GM12873 (cell line): ENCODE data around the gene KLF16.

Experiments
- TF ChIP-seq, protein P1 (sequence below): IDR thresholded peaks from 2 replicates; pipeline ENCODE4 v1.5.1; 2012; ENCODE audit warnings: low read depth, mild to moderate bottlenecking, moderate library complexity, low read length, control low read depth; ENCODE audit not compliant: insufficient read depth; ENCODE audit errors: missing control alignments

The KLF16 gene

GRCh38 chr19:1844513-1845124 lies 18.8 kb downstream of the KLF16 start:
- TF ChIP-seq, protein P1, sequence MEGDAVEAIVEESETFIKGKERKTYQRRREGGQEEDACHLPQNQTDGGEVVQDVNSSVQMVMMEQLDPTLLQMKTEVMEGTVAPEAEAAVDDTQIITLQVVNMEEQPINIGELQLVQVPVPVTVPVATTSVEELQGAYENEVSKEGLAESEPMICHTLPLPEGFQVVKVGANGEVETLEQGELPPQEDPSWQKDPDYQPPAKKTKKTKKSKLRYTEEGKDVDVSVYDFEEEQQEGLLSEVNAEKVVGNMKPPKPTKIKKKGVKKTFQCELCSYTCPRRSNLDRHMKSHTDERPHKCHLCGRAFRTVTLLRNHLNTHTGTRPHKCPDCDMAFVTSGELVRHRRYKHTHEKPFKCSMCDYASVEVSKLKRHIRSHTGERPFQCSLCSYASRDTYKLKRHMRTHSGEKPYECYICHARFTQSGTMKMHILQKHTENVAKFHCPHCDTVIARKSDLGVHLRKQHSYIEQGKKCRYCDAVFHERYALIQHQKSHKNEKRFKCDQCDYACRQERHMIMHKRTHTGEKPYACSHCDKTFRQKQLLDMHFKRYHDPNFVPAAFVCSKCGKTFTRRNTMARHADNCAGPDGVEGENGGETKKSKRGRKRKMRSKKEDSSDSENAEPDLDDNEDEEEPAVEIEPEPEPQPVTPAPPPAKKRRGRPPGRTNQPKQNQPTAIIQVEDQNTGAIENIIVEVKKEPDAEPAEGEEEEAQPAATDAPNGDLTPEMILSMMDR = no peak

GRCh38 chr19:1843646-1844394 lies 19.6 kb downstream of the KLF16 start:
- TF ChIP-seq, protein P1 = no peak

- TF ChIP-seq, protein P1 = no peak
Measured at GRCh38 chr19:1843116-1843515, 20.3 kb downstream of the KLF16 start.

DNA sequence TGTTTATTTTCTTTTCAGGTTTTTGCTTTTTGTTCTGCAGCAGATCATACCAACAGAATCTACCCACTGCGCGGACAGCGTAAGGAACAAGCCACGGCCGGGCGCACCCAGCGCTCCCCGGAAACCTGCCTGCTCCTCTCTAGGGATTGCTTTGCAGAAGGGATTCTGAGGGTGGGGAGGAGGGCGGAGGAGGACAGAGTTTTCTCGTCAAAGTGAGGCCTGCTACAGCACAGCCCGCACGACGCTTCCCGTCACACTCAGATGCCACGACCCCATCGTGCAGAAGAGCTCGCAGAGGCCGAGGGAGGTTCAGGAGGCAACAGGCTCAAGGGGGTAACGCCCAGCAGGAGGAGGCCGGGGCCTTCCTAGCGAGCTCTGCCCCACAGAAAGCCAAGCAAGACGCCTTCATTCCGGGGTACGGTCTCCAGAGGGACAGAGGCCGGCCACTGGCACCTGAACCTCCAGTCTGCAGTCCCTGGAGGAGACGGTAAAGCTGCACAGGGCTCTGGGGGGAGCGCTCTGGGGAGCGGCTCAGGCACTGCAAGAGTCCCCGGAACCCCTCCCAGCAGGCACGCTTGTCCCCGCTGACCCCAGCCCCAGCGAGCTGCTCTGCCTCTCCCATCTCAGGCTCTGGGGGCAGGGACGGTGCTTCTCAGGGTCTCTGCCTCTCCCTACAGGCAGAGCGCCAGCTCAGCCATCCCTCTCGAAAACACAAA lies 22.0 kb downstream of the KLF16 start:
- TF ChIP-seq, protein P1 = no peak

DNA sequence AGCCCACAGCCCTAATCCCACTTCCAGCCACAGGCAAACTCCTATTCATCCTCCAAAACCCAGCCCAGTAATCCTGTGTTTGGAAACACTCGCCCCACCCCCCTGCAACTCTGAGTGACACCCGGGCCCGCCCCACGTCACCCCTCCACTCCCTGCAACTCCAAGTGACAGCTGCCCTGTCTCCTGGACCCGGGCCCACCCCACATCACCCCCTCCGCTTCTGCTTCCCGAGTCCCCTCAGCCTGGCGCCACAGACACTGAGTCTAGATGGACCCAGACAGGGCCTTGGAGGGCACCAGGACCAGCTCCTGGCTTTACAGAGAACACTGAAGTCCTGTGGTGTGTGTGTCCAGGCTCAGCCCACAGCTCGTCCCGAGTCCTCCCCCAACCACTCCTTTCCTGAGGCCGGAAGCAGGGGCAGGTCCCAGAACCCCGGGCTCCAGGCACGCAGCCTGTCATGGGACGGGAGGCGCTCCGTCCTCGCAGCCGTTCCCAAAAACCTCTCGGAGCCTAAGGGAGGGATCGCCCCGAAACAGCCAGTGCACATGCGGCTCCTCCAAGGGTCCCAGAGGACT lies 22.8 kb downstream of the KLF16 start:
- TF ChIP-seq, protein P1 = no peak

DNA sequence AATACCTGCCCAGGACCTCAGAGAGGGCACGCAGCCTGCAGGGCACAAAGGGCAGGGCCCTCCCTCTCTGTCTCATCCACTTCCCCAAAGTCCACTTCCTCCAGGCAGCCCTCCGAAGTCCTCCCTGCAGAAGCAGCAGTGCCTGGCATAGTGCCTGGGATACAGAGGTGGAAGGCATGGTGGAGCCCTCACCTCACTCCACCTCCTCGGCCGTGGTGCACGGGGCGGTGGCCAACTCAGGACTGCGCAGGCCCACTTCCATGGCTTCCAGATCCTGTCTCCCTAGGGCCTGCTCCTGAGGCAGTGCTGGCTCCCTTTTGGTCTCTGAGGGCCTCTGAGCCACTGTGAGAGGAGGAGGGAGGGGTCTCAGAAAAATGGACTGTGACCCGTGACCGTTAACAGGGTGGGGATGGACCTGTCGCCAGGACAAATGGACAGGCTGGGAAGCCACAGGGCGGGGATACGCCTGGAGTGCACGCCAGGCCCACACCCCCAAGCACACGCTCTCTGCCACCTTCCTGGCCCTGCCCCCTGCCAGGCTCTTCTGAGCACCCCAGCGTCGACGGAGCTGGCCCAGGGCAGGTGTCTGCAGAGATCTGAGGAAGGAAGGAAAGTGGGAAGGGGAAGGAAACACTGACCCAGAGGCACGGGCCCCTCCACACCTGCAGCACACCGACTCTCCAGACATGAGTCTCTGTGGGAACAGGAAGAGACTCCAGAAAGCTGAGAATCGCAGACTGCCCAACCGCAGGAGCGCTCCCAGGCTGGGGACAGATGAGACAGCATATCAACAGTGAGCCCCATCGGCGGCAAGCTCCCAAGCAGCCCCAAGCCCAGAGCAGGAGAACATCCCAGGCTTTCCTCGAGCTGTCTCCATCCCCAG lies 23.5 kb downstream of the KLF16 start:
- TF ChIP-seq, protein P1 = no peak
